GM03348 (cell line): ENCODE measurements around the gene KCNH1.
A peak's percentile ranks its signal among the peaks of the same experiment; 100 is the strongest.

Experiments used
- DNase-seq: peaks from one replicate; pipeline ENCODE4 v3.0.0; 2012; ENCODE audit warnings: low spot score

KCNH1 gene

DNA sequence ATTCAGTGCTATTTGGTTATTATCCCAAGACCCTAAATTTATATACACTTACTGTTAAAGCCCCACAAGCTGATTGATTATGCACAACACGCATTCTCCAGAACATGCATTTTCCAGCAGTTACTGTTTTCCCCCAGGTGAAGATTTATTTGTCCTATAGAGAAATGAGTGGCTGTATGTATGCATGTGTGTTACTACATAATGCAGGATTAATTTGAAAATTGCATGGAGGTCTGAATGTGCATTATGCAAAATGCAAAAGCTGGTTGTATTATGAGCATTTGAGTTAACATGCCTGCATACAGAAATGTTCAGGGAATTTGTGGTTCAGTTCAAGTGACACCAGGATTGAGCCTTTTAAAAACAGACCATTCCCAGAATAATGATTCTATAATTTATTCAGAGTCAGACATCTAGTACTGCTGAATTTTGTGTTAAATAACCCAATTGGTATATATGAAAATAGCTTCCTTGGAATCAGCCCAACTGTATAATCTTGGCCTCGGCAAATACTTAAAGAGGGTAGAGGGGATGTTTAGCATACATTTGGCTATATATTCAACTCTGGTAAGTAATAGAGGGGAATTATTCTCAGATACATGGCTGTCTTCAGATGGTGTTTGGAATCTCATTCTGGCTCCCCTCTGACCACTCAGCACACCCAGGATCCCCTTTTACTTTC lies 485.2 kb downstream of the KCNH1 start:
- DNase-seq = no peak

DNA sequence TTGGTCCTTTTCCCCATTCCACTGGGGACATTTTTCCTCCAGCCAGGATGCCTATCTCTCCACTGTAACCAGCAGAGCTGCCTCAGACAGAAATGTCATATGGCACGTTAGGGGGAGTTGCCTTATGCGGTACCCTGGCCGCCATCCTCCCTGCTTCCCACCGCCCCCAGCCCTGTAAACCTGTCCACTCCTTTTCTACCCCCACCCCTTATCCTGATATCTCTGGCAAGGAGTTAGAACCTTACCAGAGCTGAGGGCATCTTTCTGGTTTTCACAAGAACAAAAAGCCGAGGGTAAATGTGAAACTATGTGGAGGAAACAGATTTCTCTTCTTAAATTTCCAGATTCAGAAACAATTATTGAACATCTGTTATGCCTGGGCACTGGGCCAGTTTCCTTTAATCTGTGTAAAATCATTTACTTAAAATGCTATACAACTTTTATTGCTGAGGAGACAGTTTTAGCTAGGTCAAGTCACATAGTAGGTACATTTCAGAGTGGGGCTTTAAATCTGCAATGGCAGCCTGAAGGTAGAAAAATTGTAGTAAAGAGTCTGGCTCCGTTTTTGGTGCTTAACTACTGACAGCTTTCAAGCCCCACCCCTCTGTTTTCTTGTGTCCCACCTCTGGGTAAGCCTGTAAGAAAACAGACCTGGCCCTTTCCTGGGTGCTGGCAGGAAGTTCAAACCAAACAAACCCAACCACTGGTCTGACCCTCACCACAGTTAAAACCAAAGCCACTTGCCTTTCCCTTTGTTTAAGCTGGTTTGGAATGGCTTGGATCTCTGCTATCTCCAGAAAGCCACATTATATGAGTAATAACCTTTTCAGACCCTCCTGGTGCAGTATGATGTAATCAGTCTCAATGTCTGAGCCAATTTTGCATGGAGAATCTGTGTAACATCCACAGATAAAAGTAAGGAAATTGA lies 486.3 kb downstream of the KCNH1 start:
- peak; percentile 36 for DNase-seq

DNA sequence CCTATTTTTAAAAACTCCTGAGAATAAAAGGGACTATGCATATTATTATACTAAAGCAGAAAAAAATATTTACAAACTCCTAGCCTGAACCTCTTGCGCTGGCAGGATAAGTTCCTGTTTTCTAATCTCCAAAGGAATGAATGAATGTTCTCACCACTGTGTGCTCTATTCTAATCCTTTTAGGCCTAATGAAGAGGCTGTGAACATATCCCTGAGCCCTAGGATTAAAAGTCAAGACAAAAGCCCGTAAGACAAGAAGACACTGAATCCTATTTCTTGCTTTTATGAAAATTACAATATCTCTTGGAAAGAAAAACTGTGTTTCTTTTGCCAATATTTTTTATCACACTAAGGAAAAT lies 487.7 kb downstream of the KCNH1 start:
- DNase-seq = no peak

- no peak for DNase-seq
These were observed 488.2 kb downstream of the KCNH1 start for GRCh38 chr1:210645582-210646257.

GRCh38 chr1:210641582-210641981 lies 492.4 kb downstream of the KCNH1 start:
- DNase-seq = no peak

GRCh38 chr1:210635108-210635507 lies 498.8 kb downstream of the KCNH1 start:
- no peak for DNase-seq

DNA sequence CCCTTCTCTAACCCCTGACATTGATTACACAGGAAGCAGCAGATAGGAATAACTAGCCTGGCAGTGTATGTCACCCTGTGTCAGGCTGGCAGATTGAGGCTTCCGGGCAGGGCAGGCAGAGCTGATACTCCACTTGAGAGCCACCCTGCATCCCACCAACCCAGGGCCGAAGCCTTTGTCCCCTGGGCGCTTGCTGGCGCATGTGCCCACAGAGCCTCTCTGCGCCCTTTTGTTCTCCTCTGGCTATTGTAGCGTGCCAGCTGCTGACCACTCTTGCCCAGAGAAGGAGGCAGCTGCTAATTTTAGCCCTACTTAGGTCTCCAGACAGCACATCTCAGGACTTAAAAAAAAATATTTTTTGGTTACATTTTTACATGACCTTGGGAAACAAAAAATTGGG lies 500.3 kb downstream of the KCNH1 start:
- no peak for DNase-seq

GRCh38 chr1:210633140-210633539 lies 500.8 kb downstream of the KCNH1 start:
- DNase-seq = no peak

- DNase-seq = no peak
These were observed 502.5 kb downstream of the KCNH1 start for GRCh38 chr1:210631399-210631798.

- no peak for DNase-seq
These were observed 504.7 kb downstream of the KCNH1 start for GRCh38 chr1:210629276-210629675.

DNA sequence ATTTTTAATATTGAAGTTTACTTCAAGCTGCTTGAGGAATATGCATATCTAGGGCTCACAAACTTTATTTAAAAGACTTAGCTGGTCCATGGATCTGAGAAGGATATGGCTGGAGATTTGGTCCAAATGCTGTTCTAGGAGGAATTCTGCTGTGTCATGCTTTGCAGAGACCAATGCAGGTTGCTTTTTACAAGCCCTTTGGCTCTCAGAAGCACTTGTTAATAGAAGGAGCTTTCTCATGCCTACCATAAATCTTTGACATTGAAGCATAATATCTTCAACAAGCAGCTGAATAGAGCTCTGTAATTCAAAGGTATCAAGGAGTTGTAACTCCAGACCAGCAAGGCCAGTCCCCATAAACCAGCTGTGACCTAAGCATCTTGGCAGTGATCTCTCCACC lies 506.2 kb downstream of the KCNH1 start:
- no peak for DNase-seq
